CD14-positive monocyte (primary cell): ENCODE measurements around the gene ARHGEF19. TPM values are rescaled to one million over a fixed set of nuclear protein-coding genes. Genes with fewer than 3 reads are reported as not detected.
A peak's percentile ranks its signal among the peaks of the same experiment; 100 is the strongest.

Experiments used
- DNase-seq, 3 donors: peaks; one replicate each; pipeline ENCODE4 v3.0.0-alpha.2; 2011 to 2022
- H2AFZ ChIP-seq: 2 replicates; pipeline ENCODE4 v1.6.0; 2012; ENCODE audit warnings: mild to moderate bottlenecking, low read depth, low read length, inconsistent platforms; ENCODE audit not compliant: insufficient read depth, poor library complexity, severe bottlenecking
- H3K27ac ChIP-seq, 2 donors: 1 replicate in 1 of 2; 2 replicates in 1 of 2; pipeline ENCODE4 v1.5.1; 2012 to 2013; ENCODE audit warnings: low read length in 2 of 2, control low read depth in 1 of 2, inconsistent platforms in 1 of 2, low read depth in 1 of 2, mild to moderate bottlenecking in 1 of 2
- H3K27me3 ChIP-seq, 2 donors: one replicate each; pipeline versions ENCODE4 v1.6.0 to v1.6.1; 2011 to 2013; ENCODE audit warnings: low read length in 2 of 2; ENCODE audit not compliant: control insufficient read depth in 2 of 2, insufficient read depth in 2 of 2
- H3K36me3 ChIP-seq, 2 donors: replicated peaks in 1 of 2; 1 replicate in 1 of 2; 2 replicates in 1 of 2; pipeline versions ENCODE4 v1.5.1 to v1.6.1; 2012 to 2013; ENCODE audit warnings: low read length in 2 of 2, control low read depth in 1 of 2, inconsistent platforms in 1 of 2, mild to moderate bottlenecking in 1 of 2; ENCODE audit not compliant: insufficient read depth in 2 of 2, control insufficient read depth in 1 of 2
- H3K4me1 ChIP-seq, 2 donors: 1 replicate in 1 of 2; 2 replicates in 1 of 2; pipeline versions ENCODE4 v1.5.1 to v1.6.1; 2012 to 2013; ENCODE audit warnings: low read length in 2 of 2, control low read depth in 1 of 2, inconsistent platforms in 1 of 2, mild to moderate bottlenecking in 1 of 2, moderate library complexity in 1 of 2; ENCODE audit not compliant: insufficient read depth in 2 of 2, control insufficient read depth in 1 of 2
- H3K4me2 ChIP-seq: replicated peaks from 2 replicates; pipeline ENCODE3; 2012; ENCODE audit warnings: low read length, moderate library complexity, mild to moderate bottlenecking; ENCODE audit not compliant: poor library complexity, severe bottlenecking; ENCODE audit errors: extremely low read depth
- H3K4me3 ChIP-seq, 3 experiments: fragments of 200-600 bp in 1 of 3; sonication (generic) in 1 of 3; replicated peaks in 1 of 3; 1 replicate in 2 of 3; 2 replicates in 1 of 3; pipeline ENCODE4 v1.5.1; 2011 to 2013; ENCODE audit warnings: low read length in 3 of 3, mild to moderate bottlenecking in 3 of 3, control low read depth in 2 of 3, low read depth in 2 of 3, inconsistent platforms in 1 of 3, moderate library complexity in 1 of 3
- H3K79me2 ChIP-seq: 2 replicates; pipeline ENCODE4 v1.6.0; 2012; ENCODE audit warnings: mild to moderate bottlenecking, control low read depth, inconsistent platforms, low read length, moderate library complexity; ENCODE audit not compliant: insufficient read depth
- H3K9ac ChIP-seq: 2 replicates; pipeline ENCODE4 v1.6.0; 2017; ENCODE audit warnings: low read length, mild to moderate bottlenecking; ENCODE audit not compliant: insufficient read depth, poor library complexity, severe bottlenecking
- H3K9me3 ChIP-seq, 2 donors: replicated peaks in 1 of 2; 1 replicate in 1 of 2; 2 replicates in 1 of 2; pipeline versions ENCODE4 v1.5.1 to v1.6.1; 2012 to 2013; ENCODE audit warnings: low read length in 2 of 2, control low read depth in 1 of 2; ENCODE audit not compliant: control insufficient read depth in 1 of 2, insufficient read depth in 1 of 2
- H4K20me1 ChIP-seq: 2 replicates; pipeline ENCODE4 v1.6.0; 2012; ENCODE audit warnings: mild to moderate bottlenecking, low read length, control low read depth, moderate library complexity; ENCODE audit not compliant: insufficient read depth
- H3K27ac Mint-ChIP-seq, 7 donors: one replicate each; pipeline ENCODE4 v1.8.0; 2020; ENCODE audit warnings: mild to moderate bottlenecking in 7 of 7, mixed read lengths in 7 of 7, moderate library complexity in 6 of 7, inconsistent platforms in 2 of 7
- H3K27me3 Mint-ChIP-seq, 3 donors: one replicate each; pipeline ENCODE4 v1.8.0; 2021 to 2022; ENCODE audit warnings: low read depth in 3 of 3, mild to moderate bottlenecking in 3 of 3, mixed read lengths in 3 of 3, moderate library complexity in 3 of 3, inconsistent platforms in 1 of 3
- H3K36me3 Mint-ChIP-seq, 2 donors: one replicate each; pipeline ENCODE4 v1.8.0; 2020; ENCODE audit warnings: mixed read lengths in 2 of 2, inconsistent platforms in 1 of 2, mild to moderate bottlenecking in 1 of 2
- H3K4me1 Mint-ChIP-seq: one replicate; pipeline ENCODE4 v1.8.0; 2020; ENCODE audit warnings: mild to moderate bottlenecking, mixed read lengths
- H3K4me3 Mint-ChIP-seq, 2 donors: one replicate each; pipeline ENCODE4 v1.8.0; 2020; ENCODE audit warnings: mild to moderate bottlenecking in 2 of 2, mixed read lengths in 2 of 2, moderate library complexity in 1 of 2
- H3K9me3 Mint-ChIP-seq, 7 donors: one replicate each; pipeline ENCODE4 v1.8.0; 2020 to 2022; ENCODE audit warnings: mixed read lengths in 7 of 7, mild to moderate bottlenecking in 6 of 7, moderate library complexity in 6 of 7, inconsistent platforms in 2 of 7
- WGBS: methylation state at CpG from one replicate; pipeline ENCODE4 v1.1.5; 2013; ENCODE audit warnings: missing lambda C conversion rate; ENCODE audit not compliant: insufficient coverage; 5-methylcytosine and 5-hydroxymethylcytosine counted together
- intact Hi-C, 2 donors: fragments of 100-400 bp; cut with micrococcal nuclease; formaldehyde crosslinking; loops; one replicate each; pipeline versions ENCODE4 v1.15.0 to v1.15.1; 2023
- polyA plus RNA-seq, 3 donors: library from polyadenylated mRNA; depleted of rRNA in 1 of 3; unstranded in 2 of 3; stranded (reverse) in 1 of 3; fragments of 300-500 nt in 2 of 3; fragments of >200 nt in 1 of 3; fragmentation: Illumina TruSeq in 2 of 3; gene quantifications; 1 replicate in 2 of 3; 2 replicates in 1 of 3; pipeline ENCODE4 v1.2.3, GENCODE V29; 2012 to 2021
- TF ChIP-seq, protein P1 (sequence below): fragments of 200-600 bp; IDR thresholded peaks from one replicate; pipeline ENCODE4 v1.8.0; 2022; ENCODE audit warnings: antibody characterized with exemption, mild to moderate bottlenecking

Gene ARHGEF19
- polyA plus RNA-seq, 3 donors, result 2.2 to 7.9 (median 2.3) TPM

GRCh38 chr1:16242556-16243214, 30.2 kb upstream of the ARHGEF19 start:
- WGBS, result over 99% methylated on average over 14 of the region's 17 CpGs
- Histone ChIP-seq H3K27ac (no peak overlapping the region), H3K36me3 (peaks cover 15 to 22% of the 10 kb centered on the region in 2 donors), H3K4me1 (peaks cover under 1 to 4% of the 10 kb centered on the region in 2 donors), H3K27me3 (no peaks in the 10 kb centered on the region), H3K79me2 (no peaks in the 10 kb centered on the region), H3K9ac (no peak overlapping the region), H3K4me2 (no peak overlapping the region), H3K9me3 (no peaks in the 10 kb centered on the region), H4K20me1 (peaks cover 17% of the 10 kb centered on the region), H2AFZ (no peak overlapping the region), H3K4me3 (no peak overlapping the region)
- Mint-ChIP-seq H3K36me3 (peaks cover 14 to 18% of the 10 kb centered on the region in 2 donors), H3K4me1 (peaks cover 4% of the 10 kb centered on the region), H3K4me3 (no peak overlapping the region), H3K9me3 (no peaks in the 10 kb centered on the region), H3K27me3 (peaks cover 0 to 2% (median 0%) of the 10 kb centered on the region in 3 donors), H3K27ac (peak overlapping the region in 1 of 7 donors; percentile 33)
- TF ChIP-seq, protein P1, sequence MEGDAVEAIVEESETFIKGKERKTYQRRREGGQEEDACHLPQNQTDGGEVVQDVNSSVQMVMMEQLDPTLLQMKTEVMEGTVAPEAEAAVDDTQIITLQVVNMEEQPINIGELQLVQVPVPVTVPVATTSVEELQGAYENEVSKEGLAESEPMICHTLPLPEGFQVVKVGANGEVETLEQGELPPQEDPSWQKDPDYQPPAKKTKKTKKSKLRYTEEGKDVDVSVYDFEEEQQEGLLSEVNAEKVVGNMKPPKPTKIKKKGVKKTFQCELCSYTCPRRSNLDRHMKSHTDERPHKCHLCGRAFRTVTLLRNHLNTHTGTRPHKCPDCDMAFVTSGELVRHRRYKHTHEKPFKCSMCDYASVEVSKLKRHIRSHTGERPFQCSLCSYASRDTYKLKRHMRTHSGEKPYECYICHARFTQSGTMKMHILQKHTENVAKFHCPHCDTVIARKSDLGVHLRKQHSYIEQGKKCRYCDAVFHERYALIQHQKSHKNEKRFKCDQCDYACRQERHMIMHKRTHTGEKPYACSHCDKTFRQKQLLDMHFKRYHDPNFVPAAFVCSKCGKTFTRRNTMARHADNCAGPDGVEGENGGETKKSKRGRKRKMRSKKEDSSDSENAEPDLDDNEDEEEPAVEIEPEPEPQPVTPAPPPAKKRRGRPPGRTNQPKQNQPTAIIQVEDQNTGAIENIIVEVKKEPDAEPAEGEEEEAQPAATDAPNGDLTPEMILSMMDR, result no peak
- intact Hi-C loops, result loop anchor here (5.0 to 10.0 kb wide), 3 partner anchors 122 to 160 kb away; partner anchors contain the start of gene SZRD1 (in 1 of the 2)
- no peak for DNase-seq

- Histone ChIP-seq H3K4me2 (no peak overlapping the region), H3K9ac (no peak overlapping the region), H3K36me3 (peaks cover 3 to 7% of the 10 kb centered on the region in 2 donors), H4K20me1 (peaks cover 16% of the 10 kb centered on the region), H3K4me3 (no peak overlapping the region), H3K27ac (no peak overlapping the region), H3K79me2 (no peaks in the 10 kb centered on the region), H3K4me1 (peaks cover 15 to 17% of the 10 kb centered on the region in 2 donors), H3K9me3 (no peaks in the 10 kb centered on the region), H2AFZ (no peak overlapping the region), H3K27me3 (no peaks in the 10 kb centered on the region)
- DNase-seq, result no peak
- H3K36me3 Mint-ChIP-seq, result peaks cover 3 to 5% of the 10 kb centered on the region in 2 donors
- peak overlapping the region in 1 of 7 donors; percentile 2 for H3K27ac Mint-ChIP-seq
- intact Hi-C loops, result loop anchor here (5.0 to 10.0 kb wide), 3 partner anchors 124 to 159 kb away; partner anchors contain the start of gene SZRD1 (in 1 of the 2)
- TF ChIP-seq, protein P1, result no peak
- H3K4me3 Mint-ChIP-seq, result no peak overlapping the region
- peaks cover 16% of the 10 kb centered on the region for H3K4me1 Mint-ChIP-seq
- WGBS, result 90% methylated on average over 5 of the region's 10 CpGs
- H3K27me3 Mint-ChIP-seq, result peaks cover 0 to 2% (median 0%) of the 10 kb centered on the region in 3 donors
- H3K9me3 Mint-ChIP-seq, result no peaks in the 10 kb centered on the region
These were observed 28.8 kb upstream of the ARHGEF19 start for GRCh38 chr1:16241221-16241708.
